Colonic mucosa (tissue), 4 donors: ENCODE measurements around the gene SBK1. TPM values are rescaled to one million over a fixed set of nuclear protein-coding genes. Genes with fewer than 3 reads are reported as not detected.
A peak's percentile ranks its signal among the peaks of the same experiment; 100 is the strongest.

Source experiments
- DNase-seq: peaks from one replicate; pipeline ENCODE4 v3.0.0-alpha.2; 2020
- H3K27ac ChIP-seq: fragments of 200-600 bp; one replicate; pipeline ENCODE4 v1.8.0; 2021
- H3K27me3 ChIP-seq: fragments of 200-600 bp; one replicate; pipeline ENCODE4 v1.8.0; 2021
- H3K36me3 ChIP-seq: fragments of 200-600 bp; one replicate; pipeline ENCODE4 v1.8.0; 2021
- H3K4me1 ChIP-seq: fragments of 200-600 bp; one replicate; pipeline ENCODE4 v1.8.0; 2021; ENCODE audit warnings: mild to moderate bottlenecking
- H3K4me3 ChIP-seq: fragments of 200-600 bp; one replicate; pipeline ENCODE4 v1.8.0; 2021
- H3K9ac ChIP-seq, 2 donors: one replicate each; pipeline ENCODE4 v1.7.0; 2013; ENCODE audit warnings: control low read depth in 2 of 2, low read depth in 2 of 2, low read length in 2 of 2
- H3K9me3 ChIP-seq: fragments of 200-600 bp; one replicate; pipeline ENCODE4 v1.8.0; 2021
- CTCF ChIP-seq: fragments of 200-600 bp; IDR thresholded peaks from one replicate; pipeline ENCODE4 v1.8.0; 2022; ENCODE audit warnings: antibody characterized with exemption, mild to moderate bottlenecking
- intact Hi-C: fragments of 100-400 bp; cut with DNase I; formaldehyde crosslinking; loops from one replicate; pipeline ENCODE4 v1.14.1; 2022
- total RNA-seq, 2 donors: library from RNA; stranded (reverse); fragmentation: NEBNext Ultra II Directional in 1 of 2; extraction: Animal tissue kit (Norgen Biotek cat#: 25700) in 1 of 2; gene quantifications; one replicate each; pipeline ENCODE4 v1.2.1, GENCODE V29; 2021
- donor health status: healthy.
- donor health status: DM: no; HTN: no; CAD: no.
- donor health status: DM: no; HTN: no; CAD: no.

SBK1 gene
- total RNA-seq, 2 donors from 2014 or later = 1.0 to 1.4 TPM

GRCh38 chr16:28258567-28258966 is 33.8 kb upstream of the SBK1 start:
- Histone ChIP-seq H3K36me3 (no peaks in the 10 kb centered on the region), H3K27me3 (no peaks in the 10 kb centered on the region), H3K27ac (no peak overlapping the region), H3K9ac (no peak overlapping the region), H3K9me3 (no peaks in the 10 kb centered on the region), H3K4me1 (no peaks in the 10 kb centered on the region), H3K4me3 (no peak overlapping the region)
- TF ChIP-seq CTCF = no peak
- DNase-seq = no peak
- intact Hi-C loops = no loop called here

- H3K36me3 ChIP-seq = no peaks in the 10 kb centered on the region
- TF ChIP-seq CTCF = no peak
- no peak overlapping the region for H3K27ac ChIP-seq
- DNase-seq = no peak
- no peak overlapping the region for H3K4me3 ChIP-seq
- intact Hi-C loops = no loop called here
- H3K9me3 ChIP-seq = no peaks in the 10 kb centered on the region
- no peaks in the 10 kb centered on the region for H3K27me3 ChIP-seq
- no peak overlapping the region for H3K9ac ChIP-seq
- H3K4me1 ChIP-seq = no peaks in the 10 kb centered on the region
Observed at GRCh38 chr16:28259091-28259780, 33.1 kb upstream of the SBK1 start.

- intact Hi-C loops = no loop called here
- Histone ChIP-seq H3K4me3 (no peak overlapping the region), H3K27me3 (no peaks in the 10 kb centered on the region), H3K27ac (no peak overlapping the region), H3K9ac (no peak overlapping the region), H3K4me1 (no peaks in the 10 kb centered on the region), H3K9me3 (no peaks in the 10 kb centered on the region), H3K36me3 (no peaks in the 10 kb centered on the region)
- no peak for TF ChIP-seq CTCF
- DNase-seq = no peak
Observed at GRCh38 chr16:28259781-28260150, 32.6 kb upstream of the SBK1 start.

GRCh38 chr16:28260193-28260592 is 32.1 kb upstream of the SBK1 start:
- Histone ChIP-seq H3K27me3 (no peaks in the 10 kb centered on the region), H3K4me3 (no peak overlapping the region), H3K9ac (no peak overlapping the region), H3K9me3 (no peaks in the 10 kb centered on the region), H3K4me1 (no peaks in the 10 kb centered on the region), H3K36me3 (no peaks in the 10 kb centered on the region), H3K27ac (no peak overlapping the region)
- no peak for TF ChIP-seq CTCF
- intact Hi-C loops = no loop called here
- no peak for DNase-seq

GRCh38 chr16:28261942-28262341 is 30.4 kb upstream of the SBK1 start:
- H3K9me3 ChIP-seq = no peaks in the 10 kb centered on the region
- peak; percentile 21 for DNase-seq
- H3K4me1 ChIP-seq = no peaks in the 10 kb centered on the region
- no peak overlapping the region for H3K4me3 ChIP-seq
- no peak overlapping the region for H3K27ac ChIP-seq
- no peaks in the 10 kb centered on the region for H3K27me3 ChIP-seq
- no peak for TF ChIP-seq CTCF
- intact Hi-C loops = no loop called here
- H3K36me3 ChIP-seq = no peaks in the 10 kb centered on the region
- no peak overlapping the region for H3K9ac ChIP-seq
